NCI-H345 treated with DMSO at 0.1 percent for 48 hours (cell line): ENCODE results near the gene HK2.
A peak's percentile ranks its signal among the peaks of the same experiment; 100 is the strongest.
"Not testable (repeated sequence)": the region's sequence is repeated elsewhere in the genome, so short reads cannot be mapped to it uniquely, and the experiment has no call there.

Experiments
- DNase-seq: peaks from one replicate; lab custom pipeline; 2025; ENCODE audit not compliant: unreplicated experiment; lab: John Stamatoyannopoulos, UW

Gene HK2

GRCh38 chr2:74833418-74834233, at the start of gene HK2:
Gene HK2 (plus strand): TSS chr2:74834127. CDS start chr2:74834581, 454 bp downstream.
- DNase-seq = peak; percentile 61

GRCh38 chr2:74789271-74789670, 44.7 kb upstream of the HK2 start:
- DNase-seq = no peak

GRCh38 chr2:74792282-74792681, 41.6 kb upstream of the HK2 start:
- no peak for DNase-seq

GRCh38 chr2:74794878-74795277, 39.0 kb upstream of the HK2 start:
- not testable (repeated sequence) for DNase-seq

- DNase-seq = no peak
These were observed 27.5 kb upstream of the HK2 start for GRCh38 chr2:74806355-74806839.

- no peak for DNase-seq
These were observed 27.0 kb upstream of the HK2 start for GRCh38 chr2:74806920-74807319.

GRCh38 chr2:74812787-74813590, 20.9 kb upstream of the HK2 start:
- DNase-seq = no peak

GRCh38 chr2:74814102-74814501, 19.8 kb upstream of the HK2 start:
- no peak for DNase-seq

GRCh38 chr2:74815941-74816340, 18.0 kb upstream of the HK2 start:
- DNase-seq = peak; percentile 33

GRCh38 chr2:74816540-74817303, 17.2 kb upstream of the HK2 start:
- peak; percentile 54 for DNase-seq

GRCh38 chr2:74817304-74817675, 16.6 kb upstream of the HK2 start:
- DNase-seq = no peak

- DNase-seq = no peak
These were observed 14.2 kb upstream of the HK2 start for GRCh38 chr2:74819702-74820101.

- no peak for DNase-seq
These were observed 12.5 kb upstream of the HK2 start for GRCh38 chr2:74821177-74822126.

GRCh38 chr2:74822771-74823566, 11.0 kb upstream of the HK2 start:
- DNase-seq = no peak

GRCh38 chr2:74824679-74825078, 9.2 kb upstream of the HK2 start:
- no peak for DNase-seq

- DNase-seq = no peak
These were observed 5.4 kb upstream of the HK2 start for GRCh38 chr2:74828543-74828942.

GRCh38 chr2:74831693-74832530, 2.0 kb upstream of the HK2 start:
- DNase-seq = no peak

- peak; percentile 10 for DNase-seq
These were observed 386 bp downstream of the HK2 start for GRCh38 chr2:74834234-74834791.
